ENCODE results near the gene NKRF.
"Not testable (repeated sequence)": the region's sequence is repeated elsewhere in the genome, so short reads cannot be mapped to it uniquely, and the experiment has no call there.

NKRF gene

DNA sequence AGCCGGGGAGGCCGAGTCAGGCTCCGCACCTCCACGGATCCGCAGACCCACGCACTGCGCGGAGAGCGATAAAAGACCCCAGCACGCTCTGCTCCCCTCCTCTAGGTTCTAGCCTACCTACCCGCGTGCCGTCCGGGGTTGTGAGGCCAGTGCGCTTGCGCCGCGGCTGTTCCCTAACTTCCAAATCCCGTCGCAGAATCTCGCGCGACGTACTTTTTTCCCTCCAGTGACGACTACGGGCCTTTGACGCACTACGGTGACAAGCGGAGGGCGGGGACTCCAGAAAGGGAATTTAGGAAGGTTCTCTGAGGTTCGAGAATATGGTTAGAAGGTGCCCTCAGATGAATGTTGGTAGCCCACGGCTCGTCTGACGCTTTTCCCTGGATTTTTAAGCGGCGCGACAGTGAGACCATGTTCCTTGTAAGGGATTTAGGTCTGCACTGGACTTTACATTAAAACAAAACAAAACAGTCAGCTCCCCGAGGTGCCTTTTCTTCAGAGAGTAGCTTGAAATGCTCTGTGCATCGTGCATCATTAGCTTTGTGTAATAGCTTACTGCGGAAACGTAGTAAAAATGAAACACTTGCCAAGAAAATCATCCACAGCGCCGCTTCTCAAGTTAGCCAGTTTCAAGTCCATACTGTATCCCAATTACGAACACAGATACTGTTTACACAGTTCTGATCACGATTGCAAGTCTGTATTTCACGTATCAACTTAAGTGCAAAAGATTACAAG, at the start of gene NKRF:
Gene NKRF, minus strand, starts transcription at position 145 of the 738 bp plus-strand sequence.
- DNase-seq (ENCODE audit: low read depth), result peak; percentile 94
- no peaks in the 10 kb centered on the region for H3K36me3 ChIP-seq (ENCODE audit: control insufficient read depth, insufficient read depth, low read length, severe bottlenecking)
- peak within 1 kb of the TSS; percentile 91 for H3K4me3 ChIP-seq (ENCODE audit: low read length)
- H3K9me3 ChIP-seq (ENCODE audit: control insufficient read depth, low read length), result no peaks in the 10 kb centered on the region
- peaks cover 9% of the 10 kb centered on the region for H3K4me1 ChIP-seq (ENCODE audit: control insufficient read depth, insufficient read depth, low read length)
- H3K9ac ChIP-seq (ENCODE audit: low read length), result peak within 1 kb of the TSS; percentile 92
- H3K27me3 ChIP-seq (replicated peaks; ENCODE audit: control insufficient read depth, insufficient read depth, low read length), result no peaks in the 10 kb centered on the region

DNA sequence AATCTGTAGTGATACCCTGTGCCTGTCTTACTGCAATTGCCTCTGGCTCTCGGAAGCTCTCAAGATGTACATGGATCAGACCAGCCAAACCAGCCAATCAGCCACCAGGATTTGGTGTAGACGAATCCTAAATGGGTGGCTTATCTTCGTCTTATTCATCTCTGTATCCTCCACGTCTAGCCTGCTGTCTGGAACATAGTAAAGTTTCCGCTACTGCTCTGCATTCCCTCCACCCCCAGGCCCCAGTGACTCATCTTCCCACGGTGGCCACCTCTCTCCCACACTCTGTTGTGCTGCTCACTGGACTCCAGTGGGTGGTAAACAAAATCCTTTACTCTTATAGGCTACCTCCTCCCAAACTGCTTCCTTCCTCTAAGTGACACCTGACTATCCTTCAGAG, 48.9 kb upstream of the NKRF start:
- Histone ChIP-seq H3K9me3 (ENCODE audit: control insufficient read depth, low read length) (no peaks in the 10 kb centered on the region), H3K4me3 (ENCODE audit: low read length) (no peak overlapping the region), H3K27me3 (replicated peaks; ENCODE audit: control insufficient read depth, insufficient read depth, low read length) (no peaks in the 10 kb centered on the region), H3K36me3 (ENCODE audit: control insufficient read depth, insufficient read depth, low read length, severe bottlenecking) (no peaks in the 10 kb centered on the region), H3K4me1 (ENCODE audit: control insufficient read depth, insufficient read depth, low read length) (peaks cover 6% of the 10 kb centered on the region), H3K9ac (ENCODE audit: low read length) (no peak overlapping the region)
- peak; percentile 77 for DNase-seq (ENCODE audit: low read depth)

DNA sequence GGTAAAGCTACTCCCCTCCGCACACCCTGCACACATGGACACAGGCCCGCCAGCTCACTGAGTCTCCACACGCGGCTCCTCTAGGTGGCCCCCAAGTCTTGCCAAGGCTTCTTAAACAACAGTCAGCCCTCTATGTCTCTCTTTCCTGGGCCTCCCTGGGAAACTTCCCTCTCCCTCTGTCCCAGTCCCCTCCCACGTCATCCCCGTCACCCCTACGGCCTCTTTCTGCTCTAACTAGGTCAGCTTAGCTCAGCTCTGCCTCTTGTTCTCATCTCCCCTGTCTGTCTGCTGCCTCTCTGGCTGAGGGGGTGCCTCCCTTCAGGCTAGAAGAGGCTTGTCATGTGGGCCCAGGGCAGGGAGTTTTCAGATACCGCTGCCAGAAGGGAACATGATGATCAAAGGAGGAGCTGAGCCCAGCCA, 47.9 kb upstream of the NKRF start:
- Histone ChIP-seq H3K36me3 (ENCODE audit: control insufficient read depth, insufficient read depth, low read length, severe bottlenecking) (no peaks in the 10 kb centered on the region), H3K4me3 (ENCODE audit: low read length) (no peak overlapping the region), H3K9ac (ENCODE audit: low read length) (no peak overlapping the region), H3K4me1 (ENCODE audit: control insufficient read depth, insufficient read depth, low read length) (peaks cover 6% of the 10 kb centered on the region), H3K27me3 (replicated peaks; ENCODE audit: control insufficient read depth, insufficient read depth, low read length) (no peaks in the 10 kb centered on the region), H3K9me3 (ENCODE audit: control insufficient read depth, low read length) (no peaks in the 10 kb centered on the region)
- peak; percentile 5 for DNase-seq (ENCODE audit: low read depth)

DNA sequence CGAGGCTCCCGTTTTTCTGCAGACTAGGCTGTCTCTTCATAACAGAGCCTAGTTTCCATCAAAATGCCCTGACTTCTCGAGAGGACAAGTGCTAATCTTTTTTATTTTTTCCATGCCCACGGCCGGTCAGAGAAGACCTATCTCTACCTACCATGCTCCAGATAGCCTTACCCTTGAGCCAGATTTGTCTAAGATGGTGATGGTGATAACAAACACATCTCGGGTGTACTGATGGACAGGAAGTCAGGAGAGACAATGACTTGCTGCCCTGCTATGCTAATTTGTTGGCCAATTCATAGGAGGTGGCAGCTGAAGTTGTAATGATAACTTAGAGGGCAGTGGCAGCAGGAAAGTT, 42.2 kb upstream of the NKRF start:
- H3K36me3 ChIP-seq (ENCODE audit: control insufficient read depth, insufficient read depth, low read length, severe bottlenecking), result no peaks in the 10 kb centered on the region
- no peak overlapping the region for H3K4me3 ChIP-seq (ENCODE audit: low read length)
- no peaks in the 10 kb centered on the region for H3K4me1 ChIP-seq (ENCODE audit: control insufficient read depth, insufficient read depth, low read length)
- no peak for DNase-seq (ENCODE audit: low read depth)
- no peaks in the 10 kb centered on the region for H3K9me3 ChIP-seq (ENCODE audit: control insufficient read depth, low read length)
- H3K9ac ChIP-seq (ENCODE audit: low read length), result no peak overlapping the region
- peaks cover 2% of the 10 kb centered on the region for H3K27me3 ChIP-seq (replicated peaks; ENCODE audit: control insufficient read depth, insufficient read depth, low read length)

DNA sequence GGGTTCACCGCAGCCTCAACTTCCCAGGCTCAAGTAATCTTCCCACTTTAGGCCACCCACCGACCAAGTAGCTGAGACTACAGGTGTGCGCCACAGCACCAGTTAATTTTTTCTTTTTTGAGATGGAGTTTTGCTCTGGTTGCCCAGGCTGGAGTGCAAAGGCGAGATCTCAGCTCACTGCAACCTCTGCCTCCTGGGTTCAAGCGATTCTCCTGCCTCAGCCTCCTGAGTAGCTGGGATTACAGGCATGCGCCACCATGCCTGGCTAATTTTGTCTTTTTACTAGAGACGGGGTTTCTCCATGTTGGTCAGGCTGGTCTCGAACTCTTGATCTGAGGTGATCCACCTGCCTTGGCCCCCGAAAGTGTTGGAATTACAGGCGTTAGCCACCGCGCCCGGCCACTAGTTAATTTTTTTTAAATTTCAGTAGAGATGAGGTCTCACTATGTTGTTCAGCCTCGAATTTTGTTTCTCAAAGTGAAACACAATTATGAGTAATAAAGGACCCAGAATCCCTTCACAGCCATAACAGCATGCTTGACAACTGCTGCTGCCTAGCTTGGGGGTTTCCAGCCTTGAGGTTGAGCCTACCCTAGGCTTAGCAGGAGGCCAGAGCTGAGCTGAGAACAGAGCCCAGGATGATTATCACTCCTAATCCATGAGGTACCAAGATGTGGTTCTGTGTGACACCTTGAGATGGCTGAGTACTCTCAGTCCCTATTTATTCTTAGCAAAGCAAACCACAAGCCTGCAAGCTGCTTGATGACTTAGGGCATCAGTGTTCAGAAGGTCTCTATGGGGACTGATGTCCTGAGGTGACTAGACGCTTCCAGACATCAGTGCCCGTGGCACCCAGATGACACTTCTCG, 41.6 kb upstream of the NKRF start:
- H3K4me1 ChIP-seq (ENCODE audit: control insufficient read depth, insufficient read depth, low read length), result no peaks in the 10 kb centered on the region
- no peak overlapping the region for H3K9ac ChIP-seq (ENCODE audit: low read length)
- H3K36me3 ChIP-seq (ENCODE audit: control insufficient read depth, insufficient read depth, low read length, severe bottlenecking), result no peaks in the 10 kb centered on the region
- H3K9me3 ChIP-seq (ENCODE audit: control insufficient read depth, low read length), result no peaks in the 10 kb centered on the region
- H3K27me3 ChIP-seq (replicated peaks; ENCODE audit: control insufficient read depth, insufficient read depth, low read length), result peaks cover 4% of the 10 kb centered on the region
- no peak overlapping the region for H3K4me3 ChIP-seq (ENCODE audit: low read length)
- no peak for DNase-seq (ENCODE audit: low read depth)

DNA sequence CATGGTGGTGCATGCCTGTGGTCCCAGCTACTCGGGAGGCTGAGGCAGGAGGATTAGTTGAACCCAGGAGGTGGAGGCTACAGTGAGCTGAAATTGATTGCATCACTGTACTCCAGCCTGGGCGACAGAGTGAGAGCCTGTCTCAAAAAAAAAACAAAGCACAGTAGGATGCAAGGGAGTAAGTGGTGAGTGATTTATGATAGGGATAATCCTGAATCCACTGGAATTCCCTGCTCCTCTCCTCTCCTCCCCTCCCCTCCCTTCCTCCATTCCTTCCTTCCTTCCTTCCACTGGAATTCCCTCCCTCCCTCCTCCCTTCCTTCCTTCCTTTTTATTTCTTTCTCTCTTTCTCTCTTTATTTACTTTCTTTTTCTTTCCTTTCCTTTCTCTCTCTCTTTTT, 40.9 kb upstream of the NKRF start:
- Histone ChIP-seq H3K9me3 (ENCODE audit: control insufficient read depth, low read length) (no peaks in the 10 kb centered on the region), H3K4me1 (ENCODE audit: control insufficient read depth, insufficient read depth, low read length) (no peaks in the 10 kb centered on the region), H3K4me3 (ENCODE audit: low read length) (no peak overlapping the region), H3K36me3 (ENCODE audit: control insufficient read depth, insufficient read depth, low read length, severe bottlenecking) (no peaks in the 10 kb centered on the region), H3K9ac (ENCODE audit: low read length) (no peak overlapping the region), H3K27me3 (replicated peaks; ENCODE audit: control insufficient read depth, insufficient read depth, low read length) (peaks cover 10% of the 10 kb centered on the region)
- DNase-seq (ENCODE audit: low read depth), result no peak

DNA sequence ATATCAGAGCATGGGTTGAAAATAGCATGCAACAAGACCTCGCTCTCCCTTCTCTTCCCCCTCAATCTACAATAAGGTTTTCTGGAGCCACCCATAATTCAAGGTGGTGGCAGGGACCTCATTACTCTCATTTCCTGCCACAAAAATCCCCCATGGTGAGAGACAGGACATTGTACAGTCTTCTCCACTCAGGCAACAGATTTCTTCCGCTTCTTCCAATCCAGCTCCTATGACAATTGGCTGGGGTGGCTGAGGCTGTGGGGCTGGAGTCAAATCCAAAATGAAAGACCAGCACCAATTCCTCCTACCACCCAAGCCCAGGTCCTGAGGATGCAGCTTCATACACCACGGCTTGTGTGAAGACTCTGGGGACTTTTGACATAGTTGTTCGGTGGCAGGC, 40.3 kb upstream of the NKRF start:
- no peak for DNase-seq (ENCODE audit: low read depth)
- H3K4me1 ChIP-seq (ENCODE audit: control insufficient read depth, insufficient read depth, low read length), result no peaks in the 10 kb centered on the region
- H3K36me3 ChIP-seq (ENCODE audit: control insufficient read depth, insufficient read depth, low read length, severe bottlenecking), result no peaks in the 10 kb centered on the region
- peaks cover 13% of the 10 kb centered on the region for H3K27me3 ChIP-seq (replicated peaks; ENCODE audit: control insufficient read depth, insufficient read depth, low read length)
- H3K9me3 ChIP-seq (ENCODE audit: control insufficient read depth, low read length), result no peaks in the 10 kb centered on the region
- no peak overlapping the region for H3K4me3 ChIP-seq (ENCODE audit: low read length)
- no peak overlapping the region for H3K9ac ChIP-seq (ENCODE audit: low read length)

DNA sequence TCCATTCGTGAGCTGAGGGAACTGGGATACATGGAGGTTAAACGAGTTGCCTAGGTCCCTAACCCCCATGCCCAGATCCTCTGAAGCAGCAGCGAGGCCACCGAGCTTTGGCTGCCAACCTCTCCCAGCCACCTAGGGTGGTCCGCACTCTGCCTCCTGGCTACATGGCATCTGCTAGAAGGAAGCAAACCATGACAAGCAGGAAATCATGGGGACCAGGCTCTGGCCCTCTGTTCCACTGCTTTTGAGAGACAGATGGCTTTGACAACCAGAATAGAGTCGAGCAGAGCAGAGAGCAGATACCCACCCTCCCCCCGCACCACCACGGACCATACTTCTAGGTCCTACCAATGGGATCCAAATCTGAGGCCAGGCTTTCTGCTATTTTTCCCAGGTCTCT, 37.5 kb upstream of the NKRF start:
- H3K4me3 ChIP-seq (ENCODE audit: low read length), result no peak overlapping the region
- H3K27me3 ChIP-seq (replicated peaks; ENCODE audit: control insufficient read depth, insufficient read depth, low read length), result peaks cover 23% of the 10 kb centered on the region
- no peaks in the 10 kb centered on the region for H3K4me1 ChIP-seq (ENCODE audit: control insufficient read depth, insufficient read depth, low read length)
- no peak overlapping the region for H3K9ac ChIP-seq (ENCODE audit: low read length)
- no peaks in the 10 kb centered on the region for H3K9me3 ChIP-seq (ENCODE audit: control insufficient read depth, low read length)
- no peaks in the 10 kb centered on the region for H3K36me3 ChIP-seq (ENCODE audit: control insufficient read depth, insufficient read depth, low read length, severe bottlenecking)
- DNase-seq (ENCODE audit: low read depth), result no peak

DNA sequence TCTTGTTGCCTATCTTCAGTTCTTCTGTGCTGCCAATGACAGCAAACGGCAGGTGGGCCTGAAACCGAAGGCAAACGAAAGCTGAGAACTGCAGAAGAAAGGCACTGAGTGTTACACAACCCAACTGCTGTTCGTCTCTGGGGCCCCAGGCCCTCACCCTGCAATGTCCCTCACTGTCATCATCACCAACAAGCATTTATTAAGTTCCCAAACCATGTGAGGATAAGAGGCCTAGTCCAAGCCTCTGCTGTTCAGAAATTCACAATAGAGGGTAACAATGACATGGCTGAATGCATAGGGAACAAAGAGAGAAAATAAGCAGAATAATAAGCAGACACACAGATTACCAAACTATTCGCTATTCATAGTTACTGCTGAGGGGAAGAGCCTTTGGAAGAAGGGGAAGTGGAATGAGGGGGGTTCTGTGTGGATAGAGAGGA, 34.5 kb upstream of the NKRF start:
- no peaks in the 10 kb centered on the region for H3K4me1 ChIP-seq (ENCODE audit: control insufficient read depth, insufficient read depth, low read length)
- no peaks in the 10 kb centered on the region for H3K9me3 ChIP-seq (ENCODE audit: control insufficient read depth, low read length)
- no peak for DNase-seq (ENCODE audit: low read depth)
- peaks cover 21% of the 10 kb centered on the region for H3K27me3 ChIP-seq (replicated peaks; ENCODE audit: control insufficient read depth, insufficient read depth, low read length)
- no peak overlapping the region for H3K4me3 ChIP-seq (ENCODE audit: low read length)
- H3K36me3 ChIP-seq (ENCODE audit: control insufficient read depth, insufficient read depth, low read length, severe bottlenecking), result no peaks in the 10 kb centered on the region
- no peak overlapping the region for H3K9ac ChIP-seq (ENCODE audit: low read length)

DNA sequence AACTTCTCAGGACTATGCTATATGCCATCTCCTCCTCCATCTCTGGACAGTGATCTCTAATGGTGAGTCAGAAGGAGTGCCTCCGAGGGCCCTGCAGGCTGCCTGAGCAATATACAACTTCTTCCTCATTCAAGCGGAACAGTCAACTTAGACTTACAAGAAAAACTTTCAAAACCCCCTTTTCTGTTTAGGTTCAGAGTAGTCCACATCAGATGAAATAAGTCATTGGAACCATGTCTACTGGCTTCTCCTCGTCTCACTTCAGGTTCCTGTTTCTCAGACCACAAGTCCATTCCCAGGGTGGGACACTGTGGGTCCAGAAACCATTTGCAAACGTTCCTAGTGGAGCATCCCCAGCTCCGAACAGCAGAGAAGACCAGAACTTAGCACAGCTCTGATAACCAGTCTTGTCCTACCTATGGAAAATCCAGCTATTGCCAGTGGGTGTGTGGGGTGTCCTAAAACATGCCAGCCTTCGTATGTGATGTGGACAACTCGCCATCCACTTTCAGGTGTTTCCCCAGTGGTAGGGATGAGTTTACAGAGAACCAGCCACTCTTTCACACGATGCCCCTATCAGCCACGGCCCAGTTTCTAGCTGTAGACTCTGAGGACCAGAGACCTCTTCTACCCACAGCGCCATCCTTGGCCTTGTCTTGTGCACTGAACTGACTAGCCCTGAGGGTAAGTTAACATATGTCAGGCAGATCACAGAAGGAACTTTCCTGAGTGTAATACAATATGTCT, 32.7 kb upstream of the NKRF start:
- Histone ChIP-seq H3K4me3 (ENCODE audit: low read length) (no peak overlapping the region), H3K9ac (ENCODE audit: low read length) (no peak overlapping the region), H3K9me3 (ENCODE audit: control insufficient read depth, low read length) (no peaks in the 10 kb centered on the region), H3K4me1 (ENCODE audit: control insufficient read depth, insufficient read depth, low read length) (no peaks in the 10 kb centered on the region), H3K36me3 (ENCODE audit: control insufficient read depth, insufficient read depth, low read length, severe bottlenecking) (no peaks in the 10 kb centered on the region), H3K27me3 (replicated peaks; ENCODE audit: control insufficient read depth, insufficient read depth, low read length) (peaks cover 21% of the 10 kb centered on the region)
- peak; percentile 41 for DNase-seq (ENCODE audit: low read depth)

DNA sequence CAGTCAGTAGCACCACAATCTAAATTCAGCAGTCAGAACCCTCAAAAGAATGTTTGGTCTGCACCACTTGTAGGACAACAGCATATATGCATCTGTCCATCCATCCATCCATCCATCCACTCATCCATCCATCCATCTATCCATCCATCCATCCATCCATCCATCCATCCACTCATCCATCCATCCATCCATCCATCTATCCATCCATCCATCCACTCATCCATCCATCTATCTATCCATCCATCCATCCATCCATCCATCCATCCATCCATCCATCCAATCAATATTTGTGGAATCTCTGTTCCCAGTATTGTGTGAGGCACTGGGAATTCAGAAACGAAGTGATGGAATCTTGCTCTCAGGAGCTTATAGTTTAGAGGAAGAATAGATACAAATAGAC, 31.2 kb upstream of the NKRF start:
- H3K4me3 ChIP-seq (ENCODE audit: low read length); H3K36me3 ChIP-seq (ENCODE audit: control insufficient read depth, insufficient read depth, low read length, severe bottlenecking); H3K9ac ChIP-seq (ENCODE audit: low read length); H3K9me3 ChIP-seq (ENCODE audit: control insufficient read depth, low read length); H3K4me1 ChIP-seq (ENCODE audit: control insufficient read depth, insufficient read depth, low read length); DNase-seq (ENCODE audit: low read depth): not testable (repeated sequence)
- H3K27me3 ChIP-seq (replicated peaks; ENCODE audit: control insufficient read depth, insufficient read depth, low read length), result peaks cover 15% of the 10 kb centered on the region
